ENCODE measurements around the gene IFRD2.

GRCh38 chr3:50266017-50266416, 26.2 kb downstream of the IFRD2 start:
- TF ChIP-seq CTCF (IDR thresholded peaks at IDR 0.05) (no peak), POLR2A (IDR thresholded peaks at IDR 0.05) (no peak)

Data from testis (tissue), 2 donors.